K562 (cell line): Measurements from ENCODE around the gene FKBP1B. TPM values are rescaled to one million over a fixed set of nuclear protein-coding genes. Genes with fewer than 3 reads are reported as not detected.

Source experiments
- BHLHE40 ChIP-seq: IDR thresholded peaks from 2 replicates; pipeline ENCODE4 v1.6.1; 2011; ENCODE audit warnings: low read length, improper control_type of control experiment
- CTBP1 ChIP-seq: fragments of 450-650 bp; IDR thresholded peaks from 2 replicates; pipeline ENCODE4 v1.6.1; 2016; ENCODE audit warnings: borderline replicate concordance
- EP400 ChIP-seq: fragments of 450-650 bp; IDR thresholded peaks from 2 replicates; pipeline ENCODE4 v1.6.1; 2017; ENCODE audit warnings: antibody characterized with exemption, mild to moderate bottlenecking, moderate library complexity
- GATAD2A ChIP-seq: fragments of 450-650 bp; IDR thresholded peaks from 2 replicates; pipeline ENCODE4 v1.6.1; 2017
- GTF2E2 ChIP-seq: fragments of 200-800 bp; sonication (Bioruptor generic); IDR thresholded peaks from 2 replicates; pipeline ENCODE4 v1.6.1; 2016; ENCODE audit warnings: missing genetic modification characterization, missing compliant biosample characterization
- MAZ ChIP-seq, 2 experiments: fragments of 450-650 bp in 1 of 2; sonication (generic) in 1 of 2; formaldehyde crosslinking; IDR thresholded peaks in 1 of 2; conservative IDR thresholded peaks in 1 of 2; 2 replicates each; pipeline versions ENCODE4 v1.4.0 to v1.5.0; 2020; ENCODE audit warnings: mild to moderate bottlenecking in 1 of 2, missing genetic modification reagents in 1 of 2
- MBD2 ChIP-seq: sonication (generic); IDR thresholded peaks from 2 replicates; pipeline ENCODE4 v1.6.1; 2016; ENCODE audit warnings: low read depth, borderline replicate concordance
- MYBL2 ChIP-seq, 2 experiments: fragments of 450-650 bp in 1 of 2; sonication (generic) in 1 of 2; formaldehyde crosslinking in 1 of 2; IDR thresholded peaks; 2 replicates each; pipeline versions ENCODE4 v1.6.1 to v1.8.1; 2017 to 2022; ENCODE audit warnings: borderline replicate concordance in 1 of 2, inconsistent platforms in 1 of 2, low read depth in 1 of 2, mild to moderate bottlenecking in 1 of 2, missing genetic modification reagents in 1 of 2, moderate library complexity in 1 of 2
- MYNN ChIP-seq, 2 experiments: sonication (generic); formaldehyde crosslinking in 1 of 2; IDR thresholded peaks; 2 replicates each; pipeline versions ENCODE4 v1.5.0 to v1.6.1; 2016 to 2020; ENCODE audit warnings: antibody characterized with exemption in 1 of 2, missing genetic modification reagents in 1 of 2
- NFRKB ChIP-seq: fragments of 450-650 bp; IDR thresholded peaks from 2 replicates; pipeline ENCODE4 v1.6.1; 2016; ENCODE audit warnings: low read depth
- RAD21 ChIP-seq, 2 experiments: fragments of 250-450 bp in 1 of 2; fragments of 450-650 bp in 1 of 2; sonication (Bioruptor Pico) in 1 of 2; formaldehyde crosslinking in 1 of 2; IDR thresholded peaks in 1 of 2; conservative IDR thresholded peaks in 1 of 2; 2 replicates each; pipeline versions ENCODE4 v1.4.0 to v1.8.0; 2020 to 2022; ENCODE audit warnings: mild to moderate bottlenecking in 2 of 2, moderate library complexity in 1 of 2
- SOX6 ChIP-seq: fragments of 450-650 bp; IDR thresholded peaks from 2 replicates; pipeline ENCODE4 v1.6.1; 2014; ENCODE audit warnings: mild to moderate bottlenecking
- SRSF7 ChIP-seq: fragments of 200-400 bp; formaldehyde crosslinking; optimal IDR thresholded peaks from 2 replicates; pipeline ENCODE3; 2017; ENCODE audit warnings: mild to moderate bottlenecking, low read depth, low read length
- TAF1 ChIP-seq: IDR thresholded peaks from 2 replicates; pipeline ENCODE4 v1.6.1; 2011; ENCODE audit warnings: mild to moderate bottlenecking, low read length, moderate library complexity; ENCODE audit not compliant: insufficient read depth, control insufficient read depth, severe bottlenecking; ENCODE audit errors: extremely low read depth
- TAF7 ChIP-seq: fragments of 450-650 bp; IDR thresholded peaks from 2 replicates; pipeline ENCODE4 v1.6.1; 2016; ENCODE audit warnings: missing genetic modification characterization, missing compliant biosample characterization
- TARDBP ChIP-seq: fragments of 450-650 bp; IDR thresholded peaks from 2 replicates; pipeline ENCODE4 v1.6.1; 2016
- ZKSCAN8 ChIP-seq: fragments of 200-800 bp; sonication (Bioruptor generic); IDR thresholded peaks from 2 replicates; pipeline ENCODE4 v1.6.1; 2016; ENCODE audit warnings: missing genetic modification characterization, missing compliant biosample characterization
- ZNF77 ChIP-seq: fragments of 250-450 bp; sonication (Bioruptor Pico); IDR thresholded peaks from 2 replicates; pipeline ENCODE4 v1.5.0; 2020
- polyA plus RNA-seq, 8 experiments: library from polyadenylated mRNA; depleted of rRNA in 4 of 8; stranded (reverse) in 5 of 8; unstranded in 3 of 8; fragments of >200 nt; fragmentation: Nextera tagmentation in 2 of 8; fragmentation: Illumina TruSeq in 1 of 8; extraction: Ambion mirVana in 2 of 8; extraction: Trizol in 1 of 8; gene quantifications; 2 replicates each; pipeline versions ENCODE4 v1.2.1 to v1.2.3, GENCODE V29; 2011 to 2014; ENCODE audit warnings: inconsistent platforms in 1 of 8, missing spikeins in 1 of 8
- total RNA-seq, 7 experiments: library from RNA; depleted of rRNA in 6 of 7; stranded (reverse); fragments of >200 nt in 6 of 7; fragmentation: Illumina TruSeq in 2 of 7; extraction: Trizol in 2 of 7; gene quantifications; 2 replicates each; pipeline versions ENCODE4 v1.2.1 to v1.2.3, GENCODE V29; 2011 to 2021; ENCODE audit warnings: low replicate concordance in 1 of 7
- TF ChIP-seq, protein P1 (sequence below), 3 experiments: fragments of 200-800 bp in 1 of 3; fragments of 250-450 bp in 1 of 3; fragments of 450-650 bp in 1 of 3; sonication (Bioruptor Pico) in 1 of 3; sonication (Bioruptor generic) in 1 of 3; formaldehyde crosslinking in 1 of 3; IDR thresholded peaks; 2 replicates each; pipeline versions ENCODE4 v1.6.1 to v1.8.0; 2016 to 2022; ENCODE audit warnings: mild to moderate bottlenecking in 2 of 3, missing genetic modification characterization in 2 of 3, missing compliant biosample characterization in 1 of 3, moderate library complexity in 1 of 3
- TF ChIP-seq, protein P2 (sequence below), 2 experiments: fragments of 450-650 bp; IDR thresholded peaks; 2 replicates each; pipeline ENCODE4 v1.6.1; 2016
- TF ChIP-seq, protein P3 (sequence below): IDR thresholded peaks from 2 replicates; pipeline ENCODE4 v1.6.1; 2014; ENCODE audit warnings: antibody characterized with exemption

The FKBP1B gene
- total and polyA plus RNA-seq, 9 of the 15 experiments (the other 6 are each of a cell fraction or from before 2014, with no cell fraction given), result 0.58 to 9.4 (median 1.6) TPM

DNA sequence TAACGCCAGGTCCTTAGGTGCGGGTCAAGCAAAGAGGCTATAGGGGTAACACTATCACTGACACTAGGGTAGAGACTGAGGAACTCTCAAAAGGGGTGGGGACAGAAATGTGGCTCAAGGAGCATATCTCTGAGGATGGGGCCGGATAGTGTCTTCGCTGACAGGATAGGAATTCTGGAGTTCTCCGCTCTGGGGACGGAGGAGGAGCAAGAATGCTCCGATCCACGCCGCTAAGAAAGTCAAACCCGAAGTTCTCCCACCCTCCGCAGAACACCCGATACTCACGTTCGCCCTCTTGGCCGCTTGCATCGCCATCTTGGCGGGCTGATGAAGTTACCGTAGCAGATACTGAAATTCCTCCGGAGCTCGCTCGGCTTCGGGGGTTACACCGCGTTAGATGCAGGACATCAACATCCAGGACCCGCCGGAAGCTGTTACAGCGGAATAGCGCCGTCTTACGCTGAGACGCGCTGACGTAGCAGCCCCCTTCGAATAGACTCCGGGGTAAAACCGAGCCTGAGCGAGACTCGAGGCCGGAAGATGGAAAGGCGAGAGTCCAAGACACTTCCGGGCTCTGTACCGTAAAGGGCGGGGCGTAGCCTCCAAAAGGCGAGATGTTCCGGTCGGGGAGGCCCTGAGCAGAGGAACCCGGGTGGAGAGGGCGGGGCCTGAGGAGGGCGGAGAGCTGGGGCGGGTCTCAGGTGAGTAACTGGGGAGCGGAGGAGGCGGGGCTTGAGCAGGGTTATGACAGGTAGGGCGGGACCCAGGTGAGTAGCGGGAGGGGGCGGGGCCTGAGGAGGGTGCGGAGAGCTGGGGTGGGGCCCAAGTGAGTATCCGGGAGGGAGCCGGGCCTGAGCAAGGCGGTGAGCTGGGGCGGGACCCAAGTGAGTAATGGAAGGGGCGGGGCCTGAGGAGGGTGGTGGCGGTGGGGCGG, 26.6 kb downstream of the FKBP1B start, which contains the start of gene SF3B6 (continued):
- 0 out of 2 replicates have a peak, but pooled peaks have one; percentile 42 for TF ChIP-seq GATAD2A
- TF ChIP-seq ZNF77 (CRISPR knock-in tag), result no peak
- TF ChIP-seq SOX6, result peak; percentile 81
- no peak for TF ChIP-seq MYBL2 (IDR thresholded peaks at IDR 0.05; ENCODE audit: low read depth)
- no peak for TF ChIP-seq MYBL2 (CRISPR knock-in tag; IDR thresholded peaks at IDR 0.05; ENCODE audit: borderline replicate concordance)
- peak; percentile 65 for TF ChIP-seq TARDBP
- TF ChIP-seq GTF2E2 (tag), result peak; percentile 50; the same call in 1 of the 2 replicates
- TF ChIP-seq MYNN (IDR thresholded peaks at IDR 0.05), result peak; percentile 27; the same call in 1 of the 2 replicates
- TF ChIP-seq MYNN (CRISPR knock-in tag; IDR thresholded peaks at IDR 0.05), result no peak
- TF ChIP-seq EP400, result peak; percentile 94
- TF ChIP-seq MBD2, result peak; percentile 90
- TF ChIP-seq SRSF7, result no peak
- peak; percentile 95 for TF ChIP-seq CTBP1
- no peak for TF ChIP-seq RAD21 (CRISPR knock-in tag; conservative IDR thresholded peaks at IDR 0.05 in 1 of 2, IDR thresholded peaks at IDR 0.05 in 1 of 2)
- peak; percentile 90 for TF ChIP-seq TAF7
- TF ChIP-seq MAZ (CRISPR knock-in tag; conservative IDR thresholded peaks at IDR 0.05 in 1 of 2, IDR thresholded peaks at IDR 0.05 in 1 of 2), result peak; percentile 77 to 87
- TF ChIP-seq TAF1, result peak; percentile 80
- TF ChIP-seq, protein P1, sequence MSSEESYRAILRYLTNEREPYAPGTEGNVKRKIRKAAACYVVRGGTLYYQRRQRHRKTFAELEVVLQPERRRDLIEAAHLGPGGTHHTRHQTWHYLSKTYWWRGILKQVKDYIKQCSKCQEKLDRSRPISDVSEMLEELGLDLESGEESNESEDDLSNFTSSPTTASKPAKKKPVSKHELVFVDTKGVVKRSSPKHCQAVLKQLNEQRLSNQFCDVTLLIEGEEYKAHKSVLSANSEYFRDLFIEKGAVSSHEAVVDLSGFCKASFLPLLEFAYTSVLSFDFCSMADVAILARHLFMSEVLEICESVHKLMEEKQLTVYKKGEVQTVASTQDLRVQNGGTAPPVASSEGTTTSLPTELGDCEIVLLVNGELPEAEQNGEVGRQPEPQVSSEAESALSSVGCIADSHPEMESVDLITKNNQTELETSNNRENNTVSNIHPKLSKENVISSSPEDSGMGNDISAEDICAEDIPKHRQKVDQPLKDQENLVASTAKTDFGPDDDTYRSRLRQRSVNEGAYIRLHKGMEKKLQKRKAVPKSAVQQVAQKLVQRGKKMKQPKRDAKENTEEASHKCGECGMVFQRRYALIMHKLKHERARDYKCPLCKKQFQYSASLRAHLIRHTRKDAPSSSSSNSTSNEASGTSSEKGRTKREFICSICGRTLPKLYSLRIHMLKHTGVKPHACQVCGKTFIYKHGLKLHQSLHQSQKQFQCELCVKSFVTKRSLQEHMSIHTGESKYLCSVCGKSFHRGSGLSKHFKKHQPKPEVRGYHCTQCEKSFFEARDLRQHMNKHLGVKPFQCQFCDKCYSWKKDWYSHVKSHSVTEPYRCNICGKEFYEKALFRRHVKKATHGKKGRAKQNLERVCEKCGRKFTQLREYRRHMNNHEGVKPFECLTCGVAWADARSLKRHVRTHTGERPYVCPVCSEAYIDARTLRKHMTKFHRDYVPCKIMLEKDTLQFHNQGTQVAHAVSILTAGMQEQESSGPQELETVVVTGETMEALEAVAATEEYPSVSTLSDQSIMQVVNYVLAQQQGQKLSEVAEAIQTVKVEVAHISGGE (CRISPR knock-in tag; IDR thresholded peaks at IDR 0.05), result peak; percentile 96 to 100 (median 99)
- TF ChIP-seq BHLHE40, result peak; percentile 47; the same call in 1 of the 2 replicates
- TF ChIP-seq, protein P2, sequence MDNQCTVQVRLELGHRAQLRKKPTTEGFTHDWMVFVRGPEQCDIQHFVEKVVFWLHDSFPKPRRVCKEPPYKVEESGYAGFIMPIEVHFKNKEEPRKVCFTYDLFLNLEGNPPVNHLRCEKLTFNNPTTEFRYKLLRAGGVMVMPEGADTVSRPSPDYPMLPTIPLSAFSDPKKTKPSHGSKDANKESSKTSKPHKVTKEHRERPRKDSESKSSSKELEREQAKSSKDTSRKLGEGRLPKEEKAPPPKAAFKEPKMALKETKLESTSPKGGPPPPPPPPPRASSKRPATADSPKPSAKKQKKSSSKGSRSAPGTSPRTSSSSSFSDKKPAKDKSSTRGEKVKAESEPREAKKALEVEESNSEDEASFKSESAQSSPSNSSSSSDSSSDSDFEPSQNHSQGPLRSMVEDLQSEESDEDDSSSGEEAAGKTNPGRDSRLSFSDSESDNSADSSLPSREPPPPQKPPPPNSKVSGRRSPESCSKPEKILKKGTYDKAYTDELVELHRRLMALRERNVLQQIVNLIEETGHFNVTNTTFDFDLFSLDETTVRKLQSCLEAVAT (IDR thresholded peaks at IDR 0.05), result no peak
- TF ChIP-seq NFRKB, result peak; percentile 92
- TF ChIP-seq, protein P3, sequence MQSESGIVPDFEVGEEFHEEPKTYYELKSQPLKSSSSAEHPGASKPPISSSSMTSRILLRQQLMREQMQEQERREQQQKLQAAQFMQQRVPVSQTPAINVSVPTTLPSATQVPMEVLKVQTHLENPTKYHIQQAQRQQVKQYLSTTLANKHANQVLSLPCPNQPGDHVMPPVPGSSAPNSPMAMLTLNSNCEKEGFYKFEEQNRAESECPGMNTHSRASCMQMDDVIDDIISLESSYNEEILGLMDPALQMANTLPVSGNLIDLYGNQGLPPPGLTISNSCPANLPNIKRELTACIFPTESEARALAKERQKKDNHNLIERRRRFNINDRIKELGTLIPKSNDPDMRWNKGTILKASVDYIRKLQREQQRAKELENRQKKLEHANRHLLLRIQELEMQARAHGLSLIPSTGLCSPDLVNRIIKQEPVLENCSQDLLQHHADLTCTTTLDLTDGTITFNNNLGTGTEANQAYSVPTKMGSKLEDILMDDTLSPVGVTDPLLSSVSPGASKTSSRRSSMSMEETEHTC, result peak; percentile 25; the same call in 1 of the 2 replicates
- no peak for TF ChIP-seq ZKSCAN8 (CRISPR knock-in tag)
